ENCODE measurements around the gene PCNP. TPM values are rescaled to one million over a fixed set of nuclear protein-coding genes. Genes with fewer than 3 reads are reported as not detected.
"Not testable (repeated sequence)": the region's sequence is repeated elsewhere in the genome, so short reads cannot be mapped to it uniquely, and the experiment has no call there.

PCNP gene
- total and polyA plus RNA-seq, 2 donors (not counting 1 experiment from before 2014, with no cell fraction given), result 39.1 to 156 TPM

DNA sequence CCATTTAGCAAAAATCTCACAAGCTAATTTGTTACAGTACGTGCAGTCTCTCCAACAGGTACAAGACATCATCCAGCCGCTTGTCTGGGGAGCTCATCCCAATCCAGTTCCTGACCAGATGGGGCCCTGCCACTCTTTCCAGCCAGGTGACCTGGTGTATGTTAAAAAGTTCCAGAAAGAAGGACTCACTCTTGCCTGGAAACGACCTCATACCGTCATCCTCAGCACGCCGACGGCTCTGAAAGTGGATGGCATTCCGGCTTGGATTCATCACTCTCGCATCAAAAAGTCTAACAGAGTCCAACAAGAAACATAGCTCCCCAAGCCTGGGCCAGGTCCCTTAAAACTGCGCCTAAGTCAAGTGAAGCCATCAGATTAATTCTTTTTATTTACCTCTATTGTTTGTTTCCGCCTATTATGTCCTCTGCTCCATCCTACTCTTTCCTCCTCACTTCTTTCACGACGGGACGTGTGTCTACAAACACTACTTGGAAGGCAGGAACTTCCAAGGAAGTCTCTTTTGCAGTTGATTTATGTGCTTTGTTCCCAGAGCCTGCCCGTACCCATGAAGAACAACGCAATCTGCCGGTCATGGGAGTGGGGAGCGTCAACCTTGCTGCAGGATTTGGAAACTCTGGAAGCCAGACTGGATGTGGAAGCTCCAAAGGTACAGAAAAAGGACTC is 65.4 kb downstream of the PCNP start:
- Histone ChIP-seq H3K4me3 (ENCODE audit: control extremely low read depth in 1 of 5, extremely low read depth in 1 of 5, insufficient read depth in 1 of 5, low read depth in 2 of 5, low read length in 4 of 5) (no peak overlapping the region), H3K9me3 (ENCODE audit: control extremely low read depth in 1 of 3, control insufficient read depth in 2 of 3, insufficient read depth in 1 of 3, low read length in 2 of 3) (no peaks in the 10 kb centered on the region), H2AFZ (ENCODE audit: insufficient read depth, low read depth, low read length, poor library complexity, severe bottlenecking) (no peak overlapping the region), H3K27me3 (replicated peaks in 1 of 4; ENCODE audit: control extremely low read depth in 1 of 4, control insufficient read depth in 3 of 4, insufficient read depth in 4 of 4, low read length in 3 of 4) (no peaks in the 10 kb centered on the region), H3K79me2 (ENCODE audit: control insufficient read depth, insufficient read depth, low read length) (no peaks in the 10 kb centered on the region), H4K20me1 (ENCODE audit: control insufficient read depth, insufficient read depth, low read length, poor library complexity, severe bottlenecking) (no peaks in the 10 kb centered on the region), H3K9ac (ENCODE audit: low read length) (no peak overlapping the region), H3K4me1 (ENCODE audit: control insufficient read depth in 2 of 2, insufficient read depth in 2 of 2, low read length in 2 of 2) (peaks cover 4 to 7% of the 10 kb centered on the region in 2 donors), H3K4me2 (replicated peaks; ENCODE audit: low read depth, low read length, poor library complexity, severe bottlenecking) (no peak overlapping the region), H3K27ac (ENCODE audit: low read length in 2 of 2) (no peak overlapping the region), H3K36me3 (replicated peaks in 1 of 2; ENCODE audit: control extremely low read depth in 1 of 2, control insufficient read depth in 1 of 2, extremely low read depth in 1 of 2, insufficient read depth in 2 of 2, low read length in 1 of 2) (no peaks in the 10 kb centered on the region)
- Mint-ChIP-seq H3K27me3 (no peaks in the 10 kb centered on the region), H3K4me1 (peaks cover 3% of the 10 kb centered on the region), H3K4me3 (no peak overlapping the region), H3K9me3 (ENCODE audit: insufficient read depth) (no peaks in the 10 kb centered on the region), H3K27ac (no peak overlapping the region)
- WGBS (ENCODE audit: insufficient coverage), result 98% methylated on average over 5 of the region's 18 CpGs
- intact Hi-C loops (cut with micrococcal nuclease), result loop anchor here (5.0 kb wide), 1 partner anchor 567 kb away; no protein-coding TSS in a partner anchor
- ChIA-PET CTCF (no interaction called here), POLR2A (no interaction called here)
- no peak for ATAC-seq (ENCODE audit: low read depth)
- no peak for TF ChIP-seq EZH2 (IDR thresholded peaks at IDR 0.05; ENCODE audit: borderline replicate concordance, insufficient read depth, low read depth, low read length, poor library complexity, severe bottlenecking)
- TF ChIP-seq, protein P1, sequence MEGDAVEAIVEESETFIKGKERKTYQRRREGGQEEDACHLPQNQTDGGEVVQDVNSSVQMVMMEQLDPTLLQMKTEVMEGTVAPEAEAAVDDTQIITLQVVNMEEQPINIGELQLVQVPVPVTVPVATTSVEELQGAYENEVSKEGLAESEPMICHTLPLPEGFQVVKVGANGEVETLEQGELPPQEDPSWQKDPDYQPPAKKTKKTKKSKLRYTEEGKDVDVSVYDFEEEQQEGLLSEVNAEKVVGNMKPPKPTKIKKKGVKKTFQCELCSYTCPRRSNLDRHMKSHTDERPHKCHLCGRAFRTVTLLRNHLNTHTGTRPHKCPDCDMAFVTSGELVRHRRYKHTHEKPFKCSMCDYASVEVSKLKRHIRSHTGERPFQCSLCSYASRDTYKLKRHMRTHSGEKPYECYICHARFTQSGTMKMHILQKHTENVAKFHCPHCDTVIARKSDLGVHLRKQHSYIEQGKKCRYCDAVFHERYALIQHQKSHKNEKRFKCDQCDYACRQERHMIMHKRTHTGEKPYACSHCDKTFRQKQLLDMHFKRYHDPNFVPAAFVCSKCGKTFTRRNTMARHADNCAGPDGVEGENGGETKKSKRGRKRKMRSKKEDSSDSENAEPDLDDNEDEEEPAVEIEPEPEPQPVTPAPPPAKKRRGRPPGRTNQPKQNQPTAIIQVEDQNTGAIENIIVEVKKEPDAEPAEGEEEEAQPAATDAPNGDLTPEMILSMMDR (IDR thresholded peaks at IDR 0.05), result no peak
- no peak for DNase-seq

- H3K36me3 ChIP-seq (replicated peaks in 1 of 2; ENCODE audit: control extremely low read depth in 1 of 2, control insufficient read depth in 1 of 2, extremely low read depth in 1 of 2, insufficient read depth in 2 of 2, low read length in 1 of 2), result no peaks in the 10 kb centered on the region
- no peak overlapping the region for H3K4me2 ChIP-seq (replicated peaks; ENCODE audit: low read depth, low read length, poor library complexity, severe bottlenecking)
- ATAC-seq (ENCODE audit: low read depth) (no peak), DNase-seq (no peak)
- no peaks in the 10 kb centered on the region for H3K27me3 Mint-ChIP-seq
- ChIA-PET POLR2A (no interaction called here), CTCF (no interaction called here)
- WGBS (ENCODE audit: insufficient coverage), result 100% methylated on average over 3 of the region's 10 CpGs
- no peaks in the 10 kb centered on the region for H4K20me1 ChIP-seq (ENCODE audit: control insufficient read depth, insufficient read depth, low read length, poor library complexity, severe bottlenecking)
- intact Hi-C loops (cut with micrococcal nuclease), result no loop called here
- H3K9ac ChIP-seq (ENCODE audit: low read length), result no peak overlapping the region
- no peaks in the 10 kb centered on the region for H3K27me3 ChIP-seq (replicated peaks in 1 of 4; ENCODE audit: control extremely low read depth in 1 of 4, control insufficient read depth in 3 of 4, insufficient read depth in 4 of 4, low read length in 3 of 4)
- H3K27ac ChIP-seq (ENCODE audit: low read length in 2 of 2), result no peak overlapping the region
- H3K79me2 ChIP-seq (ENCODE audit: control insufficient read depth, insufficient read depth, low read length), result no peaks in the 10 kb centered on the region
- no peak overlapping the region for H3K27ac Mint-ChIP-seq
- H3K4me3 ChIP-seq (ENCODE audit: control extremely low read depth in 1 of 5, extremely low read depth in 1 of 5, insufficient read depth in 1 of 5, low read depth in 2 of 5, low read length in 4 of 5), result no peak overlapping the region
- no peaks in the 10 kb centered on the region for H3K9me3 ChIP-seq (ENCODE audit: control extremely low read depth in 1 of 3, control insufficient read depth in 2 of 3, insufficient read depth in 1 of 3, low read length in 2 of 3)
- TF ChIP-seq EZH2 (IDR thresholded peaks at IDR 0.05; ENCODE audit: borderline replicate concordance, insufficient read depth, low read depth, low read length, poor library complexity, severe bottlenecking), result no peak
- TF ChIP-seq, protein P1 (IDR thresholded peaks at IDR 0.05), result no peak
- no peaks in the 10 kb centered on the region for H3K9me3 Mint-ChIP-seq (ENCODE audit: insufficient read depth)
- peaks cover 4 to 7% of the 10 kb centered on the region in 2 donors for H3K4me1 ChIP-seq (ENCODE audit: control insufficient read depth in 2 of 2, insufficient read depth in 2 of 2, low read length in 2 of 2)
- H2AFZ ChIP-seq (ENCODE audit: insufficient read depth, low read depth, low read length, poor library complexity, severe bottlenecking), result no peak overlapping the region
- no peak overlapping the region for H3K4me3 Mint-ChIP-seq
- H3K4me1 Mint-ChIP-seq, result peaks cover 3% of the 10 kb centered on the region
Measured at GRCh38 chr3:101640256-101640655, 66.3 kb downstream of the PCNP start.

- H3K9me3 Mint-ChIP-seq (ENCODE audit: insufficient read depth); intact Hi-C loops (cut with micrococcal nuclease); H3K27me3 ChIP-seq (replicated peaks in 1 of 4; ENCODE audit: control extremely low read depth in 1 of 4, control insufficient read depth in 3 of 4, insufficient read depth in 4 of 4, low read length in 3 of 4); H3K9me3 ChIP-seq (ENCODE audit: control extremely low read depth in 1 of 3, control insufficient read depth in 2 of 3, insufficient read depth in 1 of 3, low read length in 2 of 3); H3K27me3 Mint-ChIP-seq; H3K4me3 Mint-ChIP-seq; H3K27ac ChIP-seq (ENCODE audit: low read length in 2 of 2); H3K79me2 ChIP-seq (ENCODE audit: control insufficient read depth, insufficient read depth, low read length); ATAC-seq (ENCODE audit: low read depth); DNase-seq; H3K36me3 ChIP-seq (replicated peaks in 1 of 2; ENCODE audit: control extremely low read depth in 1 of 2, control insufficient read depth in 1 of 2, extremely low read depth in 1 of 2, insufficient read depth in 2 of 2, low read length in 1 of 2); H2AFZ ChIP-seq (ENCODE audit: insufficient read depth, low read depth, low read length, poor library complexity, severe bottlenecking); H3K27ac Mint-ChIP-seq; H4K20me1 ChIP-seq (ENCODE audit: control insufficient read depth, insufficient read depth, low read length, poor library complexity, severe bottlenecking); H3K4me2 ChIP-seq (replicated peaks; ENCODE audit: low read depth, low read length, poor library complexity, severe bottlenecking); H3K4me1 Mint-ChIP-seq; CTCF ChIA-PET; H3K4me3 ChIP-seq (ENCODE audit: control extremely low read depth in 1 of 5, extremely low read depth in 1 of 5, insufficient read depth in 1 of 5, low read depth in 2 of 5, low read length in 4 of 5); H3K9ac ChIP-seq (ENCODE audit: low read length); H3K4me1 ChIP-seq (ENCODE audit: control insufficient read depth in 2 of 2, insufficient read depth in 2 of 2, low read length in 2 of 2); POLR2A ChIA-PET: not testable (repeated sequence)
- 89% methylated on average over 7 of the region's 14 CpGs for WGBS (ENCODE audit: insufficient coverage)
Measured at GRCh38 chr3:101641397-101642115, 67.6 kb downstream of the PCNP start.
